HepG2 (cell line): Measurements from ENCODE around the gene RAB35.

ENCODE experiments used
- HOXA5 ChIP-seq: sonication (generic); formaldehyde crosslinking; IDR thresholded peaks from 2 replicates; pipeline ENCODE4 v1.4.0; 2020; ENCODE audit warnings: missing genetic modification reagents
- PBX3 ChIP-seq: sonication (generic); formaldehyde crosslinking; IDR thresholded peaks from 2 replicates; pipeline ENCODE4 v1.8.1; 2023; ENCODE audit warnings: missing genetic modification reagents, inconsistent platforms, borderline replicate concordance
- TP53 ChIP-seq: sonication (generic); formaldehyde crosslinking; conservative IDR thresholded peaks from 2 replicates; pipeline ENCODE4 v1.4.0; 2020; ENCODE audit warnings: missing genetic modification reagents
- ZNF350 ChIP-seq: sonication (generic); formaldehyde crosslinking; IDR thresholded peaks from 2 replicates; pipeline ENCODE4 v1.4.0; 2020; ENCODE audit warnings: mild to moderate bottlenecking, low read depth, missing genetic modification reagents, borderline replicate concordance
- ZNF558 ChIP-seq: sonication (generic); formaldehyde crosslinking; IDR thresholded peaks from 2 replicates; pipeline ENCODE4 v1.9.0; 2022; ENCODE audit warnings: mild to moderate bottlenecking, missing genetic modification reagents, borderline replicate concordance
- ZNF691 ChIP-seq: sonication (generic); formaldehyde crosslinking; IDR thresholded peaks from 2 replicates; pipeline ENCODE4 v1.4.0; 2020; ENCODE audit warnings: missing genetic modification reagents, low read depth, mild to moderate bottlenecking, borderline replicate concordance

- no peak for TF ChIP-seq HOXA5 (CRISPR knock-in tag)
- no peak for TF ChIP-seq PBX3
- TF ChIP-seq TP53 (CRISPR knock-in tag) = no peak
- no peak for TF ChIP-seq ZNF558 (CRISPR knock-in tag)
- TF ChIP-seq ZNF691 = no peak
- TF ChIP-seq ZNF350 (CRISPR knock-in tag) = no peak
Observed at GRCh38 chr12:120103371-120103770, 13.2 kb downstream of the RAB35 start.
